Measurements from ENCODE around the gene EXOC3.

The EXOC3 gene

DNA sequence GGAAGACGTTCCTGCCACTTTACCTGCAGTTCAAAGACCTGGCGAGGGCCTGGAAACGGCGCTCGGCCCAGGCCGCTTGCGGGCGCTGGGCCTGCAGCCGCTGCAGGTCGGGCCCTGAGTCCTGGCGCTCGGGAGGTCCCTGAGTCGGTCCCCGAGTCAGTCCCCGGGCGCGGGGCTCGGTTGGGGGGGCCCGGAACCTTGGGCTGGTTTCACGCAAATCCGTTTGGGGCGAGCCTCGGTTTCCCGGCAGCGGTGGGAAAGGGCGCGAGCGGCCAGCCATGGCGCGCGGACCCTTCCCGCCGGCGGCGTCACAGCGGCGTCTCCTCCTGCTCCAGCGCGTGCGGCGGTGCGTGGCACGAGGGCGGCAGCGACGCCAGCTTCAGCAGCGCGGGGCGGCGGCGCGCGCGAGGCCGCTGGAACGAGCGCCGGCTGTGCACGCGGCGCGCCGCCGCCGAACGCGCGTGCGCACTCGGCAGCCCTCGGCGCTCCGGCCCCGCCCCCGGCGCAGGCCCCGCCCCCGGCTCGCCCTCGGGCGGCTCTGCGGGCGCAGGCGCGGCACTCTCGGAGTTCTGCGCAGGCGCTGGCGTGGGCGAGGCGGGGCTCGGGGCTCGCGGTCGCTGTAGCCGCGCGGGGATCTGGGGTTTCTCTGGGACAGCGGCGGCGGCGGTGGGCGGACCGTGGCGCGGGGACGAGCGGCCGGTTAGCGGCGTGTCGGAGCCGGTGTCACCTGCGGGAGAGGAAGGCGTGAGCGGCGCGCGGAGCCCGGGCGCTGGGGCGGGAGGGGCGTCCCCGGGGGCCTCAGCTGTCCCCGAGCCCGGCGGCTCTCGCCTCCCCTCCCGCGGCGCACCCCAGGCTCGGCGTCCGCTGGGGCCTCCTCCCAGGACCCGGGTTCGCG lies 29.9 kb downstream of the EXOC3 start:
- TF ChIP-seq TAF1 (IDR thresholded peaks at IDR 0.05; ENCODE audit: borderline replicate concordance, insufficient read depth, low read length) (peak; percentile 86; the same call in 1 of the 2 replicates), POLR2AphosphoS5 (IDR thresholded peaks at IDR 0.05; ENCODE audit: low read depth, low read length) (peak; percentile 78), FOXP2 (optimal IDR thresholded peaks at IDR 0.05; ENCODE audit: borderline replicate concordance, extremely low read depth, extremely low read length, insufficient read depth) (peak; percentile 57), SIN3A (IDR thresholded peaks at IDR 0.05; ENCODE audit: borderline replicate concordance, insufficient read depth, low read length) (no peak)
- TF ChIP-seq, protein P1, sequence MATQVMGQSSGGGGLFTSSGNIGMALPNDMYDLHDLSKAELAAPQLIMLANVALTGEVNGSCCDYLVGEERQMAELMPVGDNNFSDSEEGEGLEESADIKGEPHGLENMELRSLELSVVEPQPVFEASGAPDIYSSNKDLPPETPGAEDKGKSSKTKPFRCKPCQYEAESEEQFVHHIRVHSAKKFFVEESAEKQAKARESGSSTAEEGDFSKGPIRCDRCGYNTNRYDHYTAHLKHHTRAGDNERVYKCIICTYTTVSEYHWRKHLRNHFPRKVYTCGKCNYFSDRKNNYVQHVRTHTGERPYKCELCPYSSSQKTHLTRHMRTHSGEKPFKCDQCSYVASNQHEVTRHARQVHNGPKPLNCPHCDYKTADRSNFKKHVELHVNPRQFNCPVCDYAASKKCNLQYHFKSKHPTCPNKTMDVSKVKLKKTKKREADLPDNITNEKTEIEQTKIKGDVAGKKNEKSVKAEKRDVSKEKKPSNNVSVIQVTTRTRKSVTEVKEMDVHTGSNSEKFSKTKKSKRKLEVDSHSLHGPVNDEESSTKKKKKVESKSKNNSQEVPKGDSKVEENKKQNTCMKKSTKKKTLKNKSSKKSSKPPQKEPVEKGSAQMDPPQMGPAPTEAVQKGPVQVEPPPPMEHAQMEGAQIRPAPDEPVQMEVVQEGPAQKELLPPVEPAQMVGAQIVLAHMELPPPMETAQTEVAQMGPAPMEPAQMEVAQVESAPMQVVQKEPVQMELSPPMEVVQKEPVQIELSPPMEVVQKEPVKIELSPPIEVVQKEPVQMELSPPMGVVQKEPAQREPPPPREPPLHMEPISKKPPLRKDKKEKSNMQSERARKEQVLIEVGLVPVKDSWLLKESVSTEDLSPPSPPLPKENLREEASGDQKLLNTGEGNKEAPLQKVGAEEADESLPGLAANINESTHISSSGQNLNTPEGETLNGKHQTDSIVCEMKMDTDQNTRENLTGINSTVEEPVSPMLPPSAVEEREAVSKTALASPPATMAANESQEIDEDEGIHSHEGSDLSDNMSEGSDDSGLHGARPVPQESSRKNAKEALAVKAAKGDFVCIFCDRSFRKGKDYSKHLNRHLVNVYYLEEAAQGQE (IDR thresholded peaks at IDR 0.05; ENCODE audit: insufficient read depth in 1 of 2, low read depth in 2 of 2, low read length in 2 of 2), result peak in 1 of 2 experiments; percentile 30; a peak in 1 of 4 replicates

DNA sequence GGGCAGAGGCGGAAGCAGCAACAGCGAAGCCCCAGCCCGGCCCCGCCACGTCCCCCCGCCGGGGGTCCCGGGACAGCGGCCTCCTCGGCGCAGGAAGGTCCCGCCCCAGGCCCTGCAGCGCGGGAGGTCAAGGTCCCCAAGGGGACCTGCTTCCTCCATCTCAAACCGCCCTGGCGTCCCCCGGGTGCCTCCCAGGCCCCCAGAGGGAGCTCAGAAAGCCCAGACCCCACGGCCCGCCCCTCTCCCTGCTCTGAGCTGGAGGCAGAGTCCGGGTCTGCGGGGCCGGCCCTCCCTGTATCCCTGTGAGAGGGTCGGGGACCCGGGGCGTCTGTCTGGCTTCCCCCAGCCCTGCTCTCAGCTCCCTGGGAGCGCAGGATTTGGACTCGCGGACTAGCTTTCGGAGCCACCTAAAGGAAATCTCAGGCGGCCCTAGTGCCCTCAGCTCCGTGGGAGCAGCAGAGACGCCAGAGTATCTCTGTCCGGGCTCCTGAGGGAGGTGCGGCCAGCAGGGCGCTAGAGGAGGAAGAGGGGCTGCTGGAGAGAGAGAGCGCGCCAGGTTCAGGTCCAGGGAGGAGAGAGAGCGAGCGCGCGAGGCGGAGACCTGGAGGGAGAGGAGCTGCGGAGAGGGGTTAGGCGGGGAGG lies 30.7 kb downstream of the EXOC3 start:
- TF ChIP-seq SIN3A (IDR thresholded peaks at IDR 0.05; ENCODE audit: borderline replicate concordance, insufficient read depth, low read length) (no peak), POLR2AphosphoS5 (IDR thresholded peaks at IDR 0.05; ENCODE audit: low read depth, low read length) (no peak), FOXP2 (optimal IDR thresholded peaks at IDR 0.05; ENCODE audit: borderline replicate concordance, extremely low read depth, extremely low read length, insufficient read depth) (no peak), TAF1 (IDR thresholded peaks at IDR 0.05; ENCODE audit: borderline replicate concordance, insufficient read depth, low read length) (no peak)
- TF ChIP-seq, protein P1 (IDR thresholded peaks at IDR 0.05; ENCODE audit: insufficient read depth in 1 of 2, low read depth in 2 of 2, low read length in 2 of 2), result no peak

DNA sequence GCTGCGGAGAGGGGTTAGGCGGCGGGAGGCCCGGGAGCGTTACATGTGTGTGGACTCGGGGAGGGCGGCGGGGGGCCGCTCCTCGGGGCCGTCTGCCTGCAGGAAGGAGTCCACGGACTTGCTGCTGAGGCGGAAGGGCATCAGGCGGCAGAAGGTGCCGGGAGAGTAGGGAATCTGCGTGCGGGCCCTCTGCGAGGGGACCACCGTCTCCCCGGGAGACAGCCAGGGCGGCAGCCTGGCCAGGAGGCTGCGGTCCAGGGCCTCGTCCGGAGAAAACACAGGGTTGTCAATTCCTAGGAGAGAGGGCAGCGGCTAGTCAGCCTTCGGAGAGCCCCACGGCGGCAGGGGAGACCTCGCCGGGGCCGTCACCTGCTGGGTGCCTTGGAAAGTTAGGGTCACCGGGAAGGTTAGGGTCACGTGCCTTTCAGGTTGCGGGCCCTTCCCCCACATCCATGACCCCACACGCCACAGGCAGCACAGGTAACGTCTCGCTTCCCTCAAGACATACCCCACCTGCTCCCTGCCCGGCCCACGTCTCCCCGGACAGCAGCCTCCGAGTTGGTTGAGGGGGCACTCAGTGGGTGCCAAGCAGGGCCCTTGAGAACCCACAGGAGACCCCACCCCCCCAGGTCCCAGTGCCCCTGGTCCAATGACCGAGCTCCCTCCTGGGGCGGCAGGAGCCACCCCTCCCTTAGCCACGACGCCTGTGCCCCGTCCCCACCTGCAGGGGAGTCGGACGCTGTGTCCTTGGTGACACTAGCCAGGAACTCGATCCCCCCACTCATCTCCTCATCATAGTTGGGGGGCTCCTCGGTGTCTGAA lies 32.1 kb downstream of the EXOC3 start:
- TF ChIP-seq POLR2AphosphoS5 (IDR thresholded peaks at IDR 0.05; ENCODE audit: low read depth, low read length), result no peak
- TF ChIP-seq, protein P1 (IDR thresholded peaks at IDR 0.05; ENCODE audit: insufficient read depth in 1 of 2, low read depth in 2 of 2, low read length in 2 of 2), result no peak
- no peak for TF ChIP-seq FOXP2 (optimal IDR thresholded peaks at IDR 0.05; ENCODE audit: borderline replicate concordance, extremely low read depth, extremely low read length, insufficient read depth)
- no peak for TF ChIP-seq TAF1 (IDR thresholded peaks at IDR 0.05; ENCODE audit: borderline replicate concordance, insufficient read depth, low read length)
- no peak for TF ChIP-seq SIN3A (IDR thresholded peaks at IDR 0.05; ENCODE audit: borderline replicate concordance, insufficient read depth, low read length)

DNA sequence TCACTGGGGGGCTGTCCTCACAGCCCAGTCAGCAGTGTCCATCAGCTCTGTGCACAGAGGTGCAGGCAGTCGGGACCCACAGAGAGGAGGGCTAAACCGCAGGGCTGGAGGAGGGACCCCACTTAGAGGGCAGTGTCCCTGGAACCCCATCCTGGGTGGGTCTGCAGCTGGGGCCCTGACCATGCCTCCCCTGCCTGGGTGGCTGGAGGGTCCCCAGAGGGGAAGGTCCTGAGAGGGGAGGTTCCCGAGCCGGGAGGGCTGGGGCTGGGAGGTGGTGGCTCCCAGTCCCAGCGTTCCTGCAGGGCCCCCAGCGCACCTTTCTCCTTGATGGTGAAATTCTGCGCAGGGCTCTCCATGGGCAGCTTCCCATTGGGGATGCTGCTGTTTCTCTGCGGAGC lies 32.7 kb downstream of the EXOC3 start:
- no peak for TF ChIP-seq FOXP2 (optimal IDR thresholded peaks at IDR 0.05; ENCODE audit: borderline replicate concordance, extremely low read depth, extremely low read length, insufficient read depth)
- no peak for TF ChIP-seq POLR2AphosphoS5 (IDR thresholded peaks at IDR 0.05; ENCODE audit: low read depth, low read length)
- no peak for TF ChIP-seq TAF1 (IDR thresholded peaks at IDR 0.05; ENCODE audit: borderline replicate concordance, insufficient read depth, low read length)
- TF ChIP-seq, protein P1 (IDR thresholded peaks at IDR 0.05; ENCODE audit: insufficient read depth in 1 of 2, low read depth in 2 of 2, low read length in 2 of 2), result no peak
- TF ChIP-seq SIN3A (IDR thresholded peaks at IDR 0.05; ENCODE audit: borderline replicate concordance, insufficient read depth, low read length), result no peak

All from PFSK-1 (cell line).